Measurements from ENCODE around the gene RTN4IP1. TPM values are rescaled to one million over a fixed set of nuclear protein-coding genes. Genes with fewer than 3 reads are reported as not detected.
"Not testable (repeated sequence)": the region's sequence is repeated elsewhere in the genome, so short reads cannot be mapped to it uniquely, and the experiment has no call there.

Gene RTN4IP1
- total RNA-seq, 4 donors from 2014 or later = 2.0 to 5.9 (median 5.8) TPM; not detected in 1

- no peak for DNase-seq
- Histone ChIP-seq H3K36me3 (no peaks in the 10 kb centered on the region), H3K4me3 (peak overlapping the region; percentile 72 to 82), H3K4me1 (no peaks in the 10 kb centered on the region), H3K27me3 (no peaks in the 10 kb centered on the region), H3K9me3 (no peaks in the 10 kb centered on the region), H3K27ac (peak overlapping the region; percentile 66 to 73)
- TF ChIP-seq POLR2A (IDR thresholded peaks at IDR 0.05) (no peak), CTCF (IDR thresholded peaks at IDR 0.05) (no peak)
- intact Hi-C loops (cut with DNase I; ENCODE audit: low total_unique reads) = no loop called here
These were observed 618 bp downstream of the RTN4IP1 start for GRCh38 chr6:106628658-106629102.

GRCh38 chr6:106627760-106628159 lies 1.5 kb downstream of the RTN4IP1 start:
- H3K4me3 ChIP-seq; H3K9me3 ChIP-seq; H3K36me3 ChIP-seq; intact Hi-C loops (cut with DNase I; ENCODE audit: low total_unique reads); H3K27me3 ChIP-seq; H3K27ac ChIP-seq; DNase-seq; H3K4me1 ChIP-seq: not testable (repeated sequence)

GRCh38 chr6:106626485-106626884 lies 2.8 kb downstream of the RTN4IP1 start:
- H3K4me3 ChIP-seq = no peak overlapping the region
- intact Hi-C loops (cut with DNase I; ENCODE audit: low total_unique reads) = no loop called here

GRCh38 chr6:106623039-106623438 lies 6.3 kb downstream of the RTN4IP1 start:
- no peaks in the 10 kb centered on the region for H3K36me3 ChIP-seq
- H3K4me3 ChIP-seq = no peak overlapping the region
- H3K27me3 ChIP-seq = no peaks in the 10 kb centered on the region
- DNase-seq = no peak
- TF ChIP-seq CTCF (IDR thresholded peaks at IDR 0.05) (no peak), POLR2A (IDR thresholded peaks at IDR 0.05) (no peak)
- H3K27ac ChIP-seq = no peak overlapping the region
- intact Hi-C loops (cut with DNase I; ENCODE audit: low total_unique reads) = no loop called here
- no peaks in the 10 kb centered on the region for H3K4me1 ChIP-seq
- H3K9me3 ChIP-seq = no peaks in the 10 kb centered on the region

More at GRCh38 chr6:106626485-106626884, 2.8 kb downstream of the RTN4IP1 start:
- Histone ChIP-seq H3K4me1 (no peaks in the 10 kb centered on the region), H3K27me3 (no peaks in the 10 kb centered on the region), H3K9me3 (no peaks in the 10 kb centered on the region), H3K27ac (no peak overlapping the region), H3K36me3 (no peaks in the 10 kb centered on the region)
- no peak for TF ChIP-seq CTCF (IDR thresholded peaks at IDR 0.05)
- no peak for TF ChIP-seq POLR2A (IDR thresholded peaks at IDR 0.05)
- DNase-seq = no peak

GRCh38 chr6:106622412-106622811 lies 6.9 kb downstream of the RTN4IP1 start:
- TF ChIP-seq CTCF (IDR thresholded peaks at IDR 0.05) (no peak), POLR2A (IDR thresholded peaks at IDR 0.05) (no peak)
- no peak overlapping the region for H3K4me3 ChIP-seq
- intact Hi-C loops (cut with DNase I; ENCODE audit: low total_unique reads) = no loop called here
- H3K27ac ChIP-seq = no peak overlapping the region
- no peaks in the 10 kb centered on the region for H3K27me3 ChIP-seq
- H3K36me3 ChIP-seq = no peaks in the 10 kb centered on the region
- DNase-seq = no peak
- no peaks in the 10 kb centered on the region for H3K9me3 ChIP-seq
- no peaks in the 10 kb centered on the region for H3K4me1 ChIP-seq
